Liver (tissue), 10 donors: ENCODE measurements around the gene APOH. TPM values are rescaled to one million over a fixed set of nuclear protein-coding genes. Genes with fewer than 3 reads are reported as not detected.

Experiments
- DNase-seq: peaks from one replicate; pipeline ENCODE4 v3.0.0-alpha.2; 2017; ENCODE audit warnings: low spot score
- H3K27ac ChIP-seq, 2 donors: one replicate each; pipeline ENCODE4 v1.7.0; 2013; ENCODE audit warnings: inconsistent platforms in 2 of 2, low read length in 2 of 2, control low read depth in 1 of 2, low read depth in 1 of 2, mild to moderate bottlenecking in 1 of 2
- H3K27me3 ChIP-seq, 4 donors: one replicate each; pipeline versions ENCODE4 v1.6.1 to v1.7.0; 2013; ENCODE audit warnings: low read length in 3 of 4, inconsistent platforms in 1 of 4, mild to moderate bottlenecking in 1 of 4, moderate library complexity in 1 of 4; ENCODE audit not compliant: control insufficient read depth in 4 of 4, insufficient read depth in 4 of 4
- H3K36me3 ChIP-seq, 4 donors: one replicate each; pipeline versions ENCODE4 v1.6.1 to v1.7.0; 2013; ENCODE audit warnings: low read length in 3 of 4, mild to moderate bottlenecking in 3 of 4, low read depth in 1 of 4, moderate library complexity in 1 of 4; ENCODE audit not compliant: control insufficient read depth in 4 of 4, insufficient read depth in 3 of 4
- H3K4me1 ChIP-seq, 4 donors: one replicate each; pipeline versions ENCODE4 v1.6.1 to v1.7.0; 2013; ENCODE audit warnings: low read length in 3 of 4, mild to moderate bottlenecking in 3 of 4, moderate library complexity in 1 of 4; ENCODE audit not compliant: control insufficient read depth in 4 of 4, insufficient read depth in 4 of 4
- H3K4me3 ChIP-seq, 3 donors: one replicate each; pipeline versions ENCODE4 v1.6.1 to v1.7.0; 2013; ENCODE audit warnings: low read length in 3 of 3, control low read depth in 1 of 3, low read depth in 1 of 3, mild to moderate bottlenecking in 1 of 3
- H3K9ac ChIP-seq, 2 donors: one replicate each; pipeline ENCODE4 v1.7.0; 2013; ENCODE audit warnings: low read length in 2 of 2, mild to moderate bottlenecking in 2 of 2, moderate library complexity in 2 of 2, control low read depth in 1 of 2, low read depth in 1 of 2
- H3K9me3 ChIP-seq, 4 donors: one replicate each; pipeline versions ENCODE4 v1.6.1 to v1.7.0; 2013; ENCODE audit warnings: low read length in 3 of 4; ENCODE audit not compliant: control insufficient read depth in 4 of 4
- RAD21 ChIP-seq, 2 donors: IDR thresholded peaks; 2 replicates each; pipeline ENCODE4 v1.6.1; 2016; ENCODE audit warnings: antibody characterized with exemption in 2 of 2, mild to moderate bottlenecking in 2 of 2
- RXRA ChIP-seq, 2 donors: IDR thresholded peaks; 2 replicates each; pipeline ENCODE4 v1.6.1; 2017 to 2018; ENCODE audit warnings: antibody characterized with exemption in 2 of 2, mild to moderate bottlenecking in 1 of 2
- TAF1 ChIP-seq: conservative IDR thresholded peaks from 2 replicates; pipeline ENCODE4 v1.6.1; 2016; ENCODE audit warnings: antibody characterized with exemption, mild to moderate bottlenecking
- polyA plus RNA-seq, 2 donors: library from polyadenylated mRNA; stranded (reverse) in 1 of 2; unstranded in 1 of 2; fragments of 200-250 nt in 1 of 2; fragments of >200 nt in 1 of 2; fragmentation: Nextera tagmentation in 1 of 2; extraction: Ambion mirVana in 1 of 2; gene quantifications; one replicate each; pipeline versions ENCODE4 v1.2.1 to v1.2.3, GENCODE V29; 2013 to 2015
- small RNA-seq: library from RNA; depleted of rRNA; stranded (forward); fragments of <200 nt; gene quantifications from one replicate; pipeline ENCODE3, GENCODE V24; 2014
- total RNA-seq, 2 donors: library from RNA; depleted of rRNA; stranded (reverse); fragments of >200 nt; gene quantifications; one replicate each; pipeline ENCODE4 v1.2.3, GENCODE V29; 2014
- TF ChIP-seq, protein P1 (sequence below): IDR thresholded peaks from 2 replicates; pipeline ENCODE4 v1.6.1; 2016; ENCODE audit warnings: antibody characterized with exemption, mild to moderate bottlenecking
- TF ChIP-seq, protein P2 (sequence below): IDR thresholded peaks from 2 replicates; pipeline ENCODE4 v1.6.1; 2016; ENCODE audit warnings: antibody characterized with exemption
- TF ChIP-seq, protein P3 (sequence below): fragments of 150-350 bp; IDR thresholded peaks from 2 replicates; pipeline ENCODE4 v1.5.1; 2017; ENCODE audit warnings: improper control_type of control experiment, low read depth, low read length; ENCODE audit not compliant: missing input control
- donor health status: healthy.
- donor health status: healthy.
- donor health status: healthy.
- donor health status: healthy.
- donor health status: healthy.

APOH gene
- total and polyA plus RNA-seq, 4 donors = 2,858 to 7,307 (median 5,841) TPM

DNA sequence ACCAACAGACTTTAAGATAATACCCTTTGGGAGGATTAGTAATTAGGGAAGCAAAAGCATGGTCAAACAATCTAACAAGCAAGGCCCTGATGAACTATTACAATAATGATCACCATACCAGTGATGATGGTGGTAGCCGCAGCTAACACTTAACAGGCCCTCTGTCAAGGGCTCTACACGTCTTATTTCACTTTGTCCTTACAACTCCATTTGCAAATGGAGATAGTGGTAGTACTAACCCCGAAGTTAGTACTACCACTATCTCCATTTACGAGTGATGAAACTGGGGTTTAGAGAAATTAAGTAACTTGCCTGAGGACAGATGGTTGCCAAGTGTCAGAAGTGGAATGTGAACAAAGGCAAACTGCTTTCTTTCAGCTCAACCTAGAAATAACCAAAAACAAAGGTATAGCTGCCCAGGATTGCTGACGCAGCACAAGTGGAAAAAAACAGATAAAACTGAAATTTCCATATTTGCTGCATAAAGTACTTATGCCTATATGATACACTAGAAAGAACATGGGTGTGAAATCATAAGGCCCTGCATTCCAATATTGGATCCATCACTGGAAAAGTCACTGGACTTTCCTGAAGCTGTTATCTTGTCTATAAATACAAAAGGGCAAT lies 61.9 kb downstream of the APOH start (continued):
- TF ChIP-seq, protein P1, sequence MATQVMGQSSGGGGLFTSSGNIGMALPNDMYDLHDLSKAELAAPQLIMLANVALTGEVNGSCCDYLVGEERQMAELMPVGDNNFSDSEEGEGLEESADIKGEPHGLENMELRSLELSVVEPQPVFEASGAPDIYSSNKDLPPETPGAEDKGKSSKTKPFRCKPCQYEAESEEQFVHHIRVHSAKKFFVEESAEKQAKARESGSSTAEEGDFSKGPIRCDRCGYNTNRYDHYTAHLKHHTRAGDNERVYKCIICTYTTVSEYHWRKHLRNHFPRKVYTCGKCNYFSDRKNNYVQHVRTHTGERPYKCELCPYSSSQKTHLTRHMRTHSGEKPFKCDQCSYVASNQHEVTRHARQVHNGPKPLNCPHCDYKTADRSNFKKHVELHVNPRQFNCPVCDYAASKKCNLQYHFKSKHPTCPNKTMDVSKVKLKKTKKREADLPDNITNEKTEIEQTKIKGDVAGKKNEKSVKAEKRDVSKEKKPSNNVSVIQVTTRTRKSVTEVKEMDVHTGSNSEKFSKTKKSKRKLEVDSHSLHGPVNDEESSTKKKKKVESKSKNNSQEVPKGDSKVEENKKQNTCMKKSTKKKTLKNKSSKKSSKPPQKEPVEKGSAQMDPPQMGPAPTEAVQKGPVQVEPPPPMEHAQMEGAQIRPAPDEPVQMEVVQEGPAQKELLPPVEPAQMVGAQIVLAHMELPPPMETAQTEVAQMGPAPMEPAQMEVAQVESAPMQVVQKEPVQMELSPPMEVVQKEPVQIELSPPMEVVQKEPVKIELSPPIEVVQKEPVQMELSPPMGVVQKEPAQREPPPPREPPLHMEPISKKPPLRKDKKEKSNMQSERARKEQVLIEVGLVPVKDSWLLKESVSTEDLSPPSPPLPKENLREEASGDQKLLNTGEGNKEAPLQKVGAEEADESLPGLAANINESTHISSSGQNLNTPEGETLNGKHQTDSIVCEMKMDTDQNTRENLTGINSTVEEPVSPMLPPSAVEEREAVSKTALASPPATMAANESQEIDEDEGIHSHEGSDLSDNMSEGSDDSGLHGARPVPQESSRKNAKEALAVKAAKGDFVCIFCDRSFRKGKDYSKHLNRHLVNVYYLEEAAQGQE = no peak
- no peak for TF ChIP-seq TAF1
- TF ChIP-seq RAD21 (IDR thresholded peaks at IDR 0.05) = no peak

DNA sequence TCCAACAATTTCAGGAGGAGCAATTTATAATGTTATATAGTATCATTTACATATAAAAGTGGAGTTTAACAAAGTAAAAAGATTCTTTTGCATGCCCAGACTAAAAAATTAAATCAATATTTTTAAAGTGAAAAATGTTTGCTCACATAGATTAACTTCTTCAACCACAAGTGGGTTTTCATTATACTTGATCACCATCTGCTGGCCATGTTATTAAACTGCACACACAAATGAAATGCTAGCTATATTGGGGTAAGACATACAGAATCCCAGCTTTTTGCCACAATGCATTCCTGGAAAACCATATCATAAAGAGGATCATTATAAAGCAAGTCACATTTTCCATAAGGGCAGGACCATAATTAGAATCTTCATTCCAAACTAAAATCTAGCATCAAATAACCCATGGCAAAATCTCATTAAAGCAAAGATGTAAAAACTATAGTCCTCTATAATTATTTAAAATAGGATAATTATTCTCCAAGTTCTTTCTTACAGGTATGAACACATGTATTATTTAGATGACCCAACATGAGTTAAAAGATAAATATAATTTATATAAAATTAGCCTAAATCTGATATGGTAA lies 63.6 kb downstream of the APOH start:
- no peak for DNase-seq
- Histone ChIP-seq H3K4me1 (no peaks in the 10 kb centered on the region), H3K36me3 (no peaks in the 10 kb centered on the region), H3K27me3 (no peaks in the 10 kb centered on the region), H3K4me3 (no peak overlapping the region), H3K27ac (no peak overlapping the region), H3K9ac (no peak overlapping the region), H3K9me3 (no peaks in the 10 kb centered on the region)
- TF ChIP-seq RXRA (IDR thresholded peaks at IDR 0.05) (no peak), RAD21 (IDR thresholded peaks at IDR 0.05) (peak; percentile 89 to 90)
- TF ChIP-seq, protein P2, sequence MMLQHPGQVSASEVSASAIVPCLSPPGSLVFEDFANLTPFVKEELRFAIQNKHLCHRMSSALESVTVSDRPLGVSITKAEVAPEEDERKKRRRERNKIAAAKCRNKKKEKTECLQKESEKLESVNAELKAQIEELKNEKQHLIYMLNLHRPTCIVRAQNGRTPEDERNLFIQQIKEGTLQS = no peak
- TF ChIP-seq, protein P3, sequence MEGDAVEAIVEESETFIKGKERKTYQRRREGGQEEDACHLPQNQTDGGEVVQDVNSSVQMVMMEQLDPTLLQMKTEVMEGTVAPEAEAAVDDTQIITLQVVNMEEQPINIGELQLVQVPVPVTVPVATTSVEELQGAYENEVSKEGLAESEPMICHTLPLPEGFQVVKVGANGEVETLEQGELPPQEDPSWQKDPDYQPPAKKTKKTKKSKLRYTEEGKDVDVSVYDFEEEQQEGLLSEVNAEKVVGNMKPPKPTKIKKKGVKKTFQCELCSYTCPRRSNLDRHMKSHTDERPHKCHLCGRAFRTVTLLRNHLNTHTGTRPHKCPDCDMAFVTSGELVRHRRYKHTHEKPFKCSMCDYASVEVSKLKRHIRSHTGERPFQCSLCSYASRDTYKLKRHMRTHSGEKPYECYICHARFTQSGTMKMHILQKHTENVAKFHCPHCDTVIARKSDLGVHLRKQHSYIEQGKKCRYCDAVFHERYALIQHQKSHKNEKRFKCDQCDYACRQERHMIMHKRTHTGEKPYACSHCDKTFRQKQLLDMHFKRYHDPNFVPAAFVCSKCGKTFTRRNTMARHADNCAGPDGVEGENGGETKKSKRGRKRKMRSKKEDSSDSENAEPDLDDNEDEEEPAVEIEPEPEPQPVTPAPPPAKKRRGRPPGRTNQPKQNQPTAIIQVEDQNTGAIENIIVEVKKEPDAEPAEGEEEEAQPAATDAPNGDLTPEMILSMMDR = peak; percentile 76

Small RNA genes lying within 50 kb of the gene (small RNA-seq; reads per million reads assigned to genes)
- not detected for gene RNA5SP444

Other genes with a start within 250 kb of the APOH start
- gene CEP112, start 37.3 kb downstream of the APOH start, total RNA-seq = 1 to 10 TPM; 1.1 to 4.9 TPM
- gene CEP112, start 37.3 kb downstream of the APOH start, polyA plus RNA-seq = 1 to 10 TPM; 1.1 to 1.6 TPM
- 10 to 100 TPM in 1 of 2 donors, 1 to 10 TPM in 1; 7.6 to 14.1 TPM for gene PRKCA, start 73.2 kb upstream of the APOH start, total RNA-seq
- 1 to 10 TPM; 3.0 to 3.3 TPM for gene PRKCA, start 73.2 kb upstream of the APOH start, polyA plus RNA-seq